ENCODE data around the gene COL20A1. TPM values are rescaled to one million over a fixed set of nuclear protein-coding genes. Genes with fewer than 3 reads are reported as not detected.

COL20A1 gene
- total RNA-seq, 1 experiment from 2014 or later = 0.23 TPM

DNA sequence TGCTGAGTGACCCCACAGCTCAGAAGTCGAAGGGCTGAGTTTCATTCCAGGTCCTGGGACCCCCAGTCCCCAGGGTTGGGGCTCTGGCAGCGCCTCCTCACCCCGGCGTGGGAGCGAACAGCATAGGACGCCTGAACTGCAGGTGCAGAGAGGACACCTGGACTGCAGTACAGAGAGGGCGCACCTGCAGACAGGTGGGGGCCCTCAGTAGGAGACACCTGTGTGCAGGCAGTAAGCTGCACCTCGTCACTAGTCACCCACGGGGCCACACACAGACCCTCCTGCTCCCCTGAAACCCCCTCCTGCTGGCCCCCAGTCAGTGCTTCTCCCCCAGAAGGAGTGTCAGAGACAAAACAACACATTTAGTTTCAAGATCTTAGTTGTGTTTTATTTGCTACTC lies 30.1 kb upstream of the COL20A1 start:
- CTCF ChIA-PET = interaction anchor here (0.6 kb wide), 1 partner anchor 116 kb away, joined by 4 read pairs; no protein-coding TSS in a partner anchor
- intact Hi-C loops (cut with micrococcal nuclease; ENCODE audit: unreplicated experiment) = no loop called here
- Histone ChIP-seq H3K4me3 (ENCODE audit: low read depth in 2 of 2, low read length in 2 of 2) (no peak overlapping the region), H3K9me3 (ENCODE audit: control insufficient read depth, insufficient read depth, low read depth, low read length) (no peaks in the 10 kb centered on the region), H3K4me1 (ENCODE audit: control insufficient read depth, insufficient read depth, low read length) (no peaks in the 10 kb centered on the region), H3K27ac (ENCODE audit: low read length) (no peak overlapping the region), H3K36me3 (ENCODE audit: control insufficient read depth, insufficient read depth, low read length) (no peaks in the 10 kb centered on the region), H3K27me3 (ENCODE audit: control insufficient read depth, insufficient read depth, low read length) (no peaks in the 10 kb centered on the region)
- in situ Hi-C loops (cut with HindIII; ENCODE audit: low pct_unique_long_range_greater_than_20kb, low sequenced_read_pairs) = no loop called here
- no peak for ATAC-seq
- POLR2A ChIA-PET = no interaction called here
- BruUV-seq (replicated peaks) = no TSS peak
- TF ChIP-seq POLR2AphosphoS5 (IDR thresholded peaks at IDR 0.05; ENCODE audit: low read depth, low read length) (no peak), TCF7L2 (IDR thresholded peaks at IDR 0.05; ENCODE audit: low read depth, low read length) (no peak), CTCF (IDR thresholded peaks at IDR 0.05) (no peak), REST (IDR thresholded peaks at IDR 0.05; ENCODE audit: insufficient read depth in 1 of 2, low read depth in 2 of 2, low read length in 1 of 2) (no peak), SIN3A (IDR thresholded peaks at IDR 0.05; ENCODE audit: borderline replicate concordance, insufficient read depth, low read depth, low read length) (no peak)
- DNase-seq (ENCODE audit: low read depth, low spot score) = no peak

GRCh38 chr20:63264000-63264399 lies 29.0 kb upstream of the COL20A1 start:
- TF ChIP-seq POLR2AphosphoS5 (IDR thresholded peaks at IDR 0.05; ENCODE audit: low read depth, low read length) = no peak
- no peak for TF ChIP-seq SIN3A (IDR thresholded peaks at IDR 0.05; ENCODE audit: borderline replicate concordance, insufficient read depth, low read depth, low read length)
- TF ChIP-seq CTCF (IDR thresholded peaks at IDR 0.05) = no peak
- ATAC-seq (no peak), DNase-seq (ENCODE audit: low read depth, low spot score) (no peak)
- Histone ChIP-seq H3K9me3 (ENCODE audit: control insufficient read depth, insufficient read depth, low read depth, low read length) (no peaks in the 10 kb centered on the region), H3K27me3 (ENCODE audit: control insufficient read depth, insufficient read depth, low read length) (no peaks in the 10 kb centered on the region), H3K36me3 (ENCODE audit: control insufficient read depth, insufficient read depth, low read length) (no peaks in the 10 kb centered on the region), H3K27ac (ENCODE audit: low read length) (no peak overlapping the region), H3K4me3 (ENCODE audit: low read depth in 2 of 2, low read length in 2 of 2) (no peak overlapping the region), H3K4me1 (ENCODE audit: control insufficient read depth, insufficient read depth, low read length) (no peaks in the 10 kb centered on the region)
- no TSS peak for BruUV-seq (replicated peaks)
- ChIA-PET CTCF (no interaction called here), POLR2A (no interaction called here)
- intact Hi-C loops (cut with micrococcal nuclease; ENCODE audit: unreplicated experiment) (no loop called here), in situ Hi-C loops (cut with HindIII; ENCODE audit: low pct_unique_long_range_greater_than_20kb, low sequenced_read_pairs) (no loop called here)
